ENCODE measurements around the gene ELF5. TPM values are rescaled to one million over a fixed set of nuclear protein-coding genes. Genes with fewer than 3 reads are reported as not detected.

Gene ELF5
- total RNA-seq, 2 experiments from 2014 or later, result not detected

DNA sequence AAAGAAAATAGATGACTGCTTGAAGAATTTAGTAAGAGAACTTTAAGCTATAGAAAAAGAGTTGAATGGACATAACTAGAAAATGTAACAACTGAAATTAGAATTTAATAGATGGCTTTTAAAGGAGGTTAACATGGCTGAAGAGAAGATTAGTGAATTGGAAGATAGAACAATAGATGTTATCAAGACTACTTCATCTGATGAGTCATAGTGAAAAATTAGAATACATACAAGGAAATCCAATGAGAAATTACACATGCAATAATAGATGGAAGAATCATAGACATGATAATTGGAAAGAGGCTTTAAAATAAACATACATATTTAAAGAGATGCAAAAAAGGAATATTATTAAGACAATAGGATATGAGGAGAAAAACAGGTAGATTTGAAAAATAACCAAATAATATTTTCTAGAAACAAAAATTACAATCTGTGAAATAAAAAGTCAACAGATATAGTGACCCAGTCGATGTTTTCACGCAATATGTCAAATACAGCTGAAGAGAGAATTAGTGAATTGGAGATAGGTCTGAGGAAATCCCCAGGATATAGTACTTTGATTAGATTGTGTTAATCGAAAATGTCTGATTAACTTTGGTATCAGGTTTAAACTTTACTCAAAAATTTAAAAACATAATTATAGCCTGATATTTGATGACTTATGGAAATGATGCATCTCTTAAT, 46.6 kb downstream of the ELF5 start:
- BruUV-seq (replicated peaks), result no TSS peak
- H3K27ac ChIP-seq (ENCODE audit: low read depth, low read length, poor library complexity, severe bottlenecking), result no peak overlapping the region
- DNase-seq (ENCODE audit: low spot score), result no peak
- H3K9me2 ChIP-seq (ENCODE audit: insufficient read depth, low read length), result no peaks in the 10 kb centered on the region
- intact Hi-C loops (cut with micrococcal nuclease; ENCODE audit: unreplicated experiment), result no loop called here
- POLR2A ChIA-PET, result no interaction called here
- no peak overlapping the region for H3K4me2 ChIP-seq (ENCODE audit: low read length)
- CTCF ChIA-PET (ENCODE audit: unreplicated experiment), result no interaction called here
- H4K20me1 ChIP-seq (ENCODE audit: insufficient read depth, low read length), result no peaks in the 10 kb centered on the region
- no peaks in the 10 kb centered on the region for H3K79me2 ChIP-seq (ENCODE audit: insufficient read depth, low read depth, low read length)
- H3K4me1 ChIP-seq (ENCODE audit: insufficient read depth, low read length, poor library complexity, severe bottlenecking), result no peaks in the 10 kb centered on the region
- H3K36me3 ChIP-seq (ENCODE audit: insufficient read depth, low read length), result peaks cover 96% of the 10 kb centered on the region
- no peak overlapping the region for H2AFZ ChIP-seq (ENCODE audit: low read length)
- TF ChIP-seq, protein P1, sequence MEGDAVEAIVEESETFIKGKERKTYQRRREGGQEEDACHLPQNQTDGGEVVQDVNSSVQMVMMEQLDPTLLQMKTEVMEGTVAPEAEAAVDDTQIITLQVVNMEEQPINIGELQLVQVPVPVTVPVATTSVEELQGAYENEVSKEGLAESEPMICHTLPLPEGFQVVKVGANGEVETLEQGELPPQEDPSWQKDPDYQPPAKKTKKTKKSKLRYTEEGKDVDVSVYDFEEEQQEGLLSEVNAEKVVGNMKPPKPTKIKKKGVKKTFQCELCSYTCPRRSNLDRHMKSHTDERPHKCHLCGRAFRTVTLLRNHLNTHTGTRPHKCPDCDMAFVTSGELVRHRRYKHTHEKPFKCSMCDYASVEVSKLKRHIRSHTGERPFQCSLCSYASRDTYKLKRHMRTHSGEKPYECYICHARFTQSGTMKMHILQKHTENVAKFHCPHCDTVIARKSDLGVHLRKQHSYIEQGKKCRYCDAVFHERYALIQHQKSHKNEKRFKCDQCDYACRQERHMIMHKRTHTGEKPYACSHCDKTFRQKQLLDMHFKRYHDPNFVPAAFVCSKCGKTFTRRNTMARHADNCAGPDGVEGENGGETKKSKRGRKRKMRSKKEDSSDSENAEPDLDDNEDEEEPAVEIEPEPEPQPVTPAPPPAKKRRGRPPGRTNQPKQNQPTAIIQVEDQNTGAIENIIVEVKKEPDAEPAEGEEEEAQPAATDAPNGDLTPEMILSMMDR (conservative IDR thresholded peaks at IDR 0.05; ENCODE audit: low read length), result no peak
- no peak for TF ChIP-seq EZH2phosphoT487 (IDR thresholded peaks at IDR 0.05; ENCODE audit: borderline replicate concordance, low read depth, low read length)
- H3K4me3 ChIP-seq (ENCODE audit: low read depth, low read length, poor library complexity, severe bottlenecking), result no peak overlapping the region
- H3K9me3 ChIP-seq (ENCODE audit: low read length), result peaks cover 25% of the 10 kb centered on the region; the same call in 1 of the 2 replicates

GRCh38 chr11:34464591-34465051, 49.0 kb downstream of the ELF5 start:
- POLR2A ChIA-PET, result no interaction called here
- CTCF ChIA-PET (ENCODE audit: unreplicated experiment), result no interaction called here
- Histone ChIP-seq H3K27ac (ENCODE audit: low read depth, low read length, poor library complexity, severe bottlenecking) (no peak overlapping the region), H3K4me3 (ENCODE audit: low read depth, low read length, poor library complexity, severe bottlenecking) (no peak overlapping the region), H3K4me1 (ENCODE audit: insufficient read depth, low read length, poor library complexity, severe bottlenecking) (no peaks in the 10 kb centered on the region), H3K4me2 (ENCODE audit: low read length) (no peak overlapping the region), H4K20me1 (ENCODE audit: insufficient read depth, low read length) (no peaks in the 10 kb centered on the region), H3K9me2 (ENCODE audit: insufficient read depth, low read length) (no peaks in the 10 kb centered on the region), H3K36me3 (ENCODE audit: insufficient read depth, low read length) (peaks cover 97% of the 10 kb centered on the region), H3K9me3 (ENCODE audit: low read length) (peaks cover 25% of the 10 kb centered on the region; the same call in 1 of the 2 replicates), H2AFZ (ENCODE audit: low read length) (no peak overlapping the region), H3K79me2 (ENCODE audit: insufficient read depth, low read depth, low read length) (no peaks in the 10 kb centered on the region)
- intact Hi-C loops (cut with micrococcal nuclease; ENCODE audit: unreplicated experiment), result no loop called here
- TF ChIP-seq, protein P1 (conservative IDR thresholded peaks at IDR 0.05; ENCODE audit: low read length), result no peak
- TF ChIP-seq EZH2phosphoT487 (IDR thresholded peaks at IDR 0.05; ENCODE audit: borderline replicate concordance, low read depth, low read length), result no peak
- no peak for DNase-seq (ENCODE audit: low spot score)
- no TSS peak for BruUV-seq (replicated peaks)

DNA sequence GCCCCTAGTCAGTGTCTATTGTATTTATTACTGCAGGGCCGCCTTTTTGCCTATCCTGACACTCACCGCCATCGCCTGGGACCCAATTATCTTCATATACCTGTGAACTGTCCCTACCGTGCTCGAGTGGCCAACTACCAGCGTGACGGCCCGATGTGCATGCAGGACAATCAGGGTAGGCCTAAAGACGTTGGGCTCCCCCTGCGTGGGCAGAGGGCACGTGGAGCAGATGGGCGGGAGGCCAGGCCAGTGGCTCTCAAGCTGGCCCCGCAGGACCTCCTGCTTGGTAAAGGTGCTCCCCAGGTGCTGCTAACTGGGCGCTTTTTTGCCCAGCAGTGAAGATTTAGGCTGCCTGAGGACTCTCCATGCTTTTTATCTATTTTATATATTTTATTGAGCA, 52.4 kb downstream of the ELF5 start:
- intact Hi-C loops (cut with micrococcal nuclease; ENCODE audit: unreplicated experiment), result no loop called here

More for the DNA sequence above, 52.4 kb downstream of the ELF5 start:
- no peak overlapping the region for H3K27ac ChIP-seq (ENCODE audit: low read depth, low read length, poor library complexity, severe bottlenecking)
- H3K9me2 ChIP-seq (ENCODE audit: insufficient read depth, low read length), result no peaks in the 10 kb centered on the region
- H3K9me3 ChIP-seq (ENCODE audit: low read length), result 0 out of 2 replicates have a peak, but pooled peaks cover 8% of the 10 kb centered on the region
- CTCF ChIA-PET (ENCODE audit: unreplicated experiment), result no interaction called here
- H3K36me3 ChIP-seq (ENCODE audit: insufficient read depth, low read length), result peaks cover 97% of the 10 kb centered on the region
- POLR2A ChIA-PET, result interaction anchor here (0.5 kb wide), 1 partner anchor 96 kb away, joined by 3 read pairs; no protein-coding TSS in a partner anchor
- H4K20me1 ChIP-seq (ENCODE audit: insufficient read depth, low read length), result no peaks in the 10 kb centered on the region
- H3K4me1 ChIP-seq (ENCODE audit: insufficient read depth, low read length, poor library complexity, severe bottlenecking), result no peaks in the 10 kb centered on the region
- no TSS peak for BruUV-seq (replicated peaks)
- TF ChIP-seq, protein P1 (conservative IDR thresholded peaks at IDR 0.05; ENCODE audit: low read length), result no peak
- no peak for TF ChIP-seq EZH2phosphoT487 (IDR thresholded peaks at IDR 0.05; ENCODE audit: borderline replicate concordance, low read depth, low read length)
- no peak overlapping the region for H3K4me2 ChIP-seq (ENCODE audit: low read length)
- H3K4me3 ChIP-seq (ENCODE audit: low read depth, low read length, poor library complexity, severe bottlenecking), result no peak overlapping the region
- H2AFZ ChIP-seq (ENCODE audit: low read length), result no peak overlapping the region
- no peaks in the 10 kb centered on the region for H3K79me2 ChIP-seq (ENCODE audit: insufficient read depth, low read depth, low read length)
- DNase-seq (ENCODE audit: low spot score), result no peak
